Nephron progenitor cell (in vitro differentiated cells): ENCODE data around the gene TBX10.
"Not testable (repeated sequence)": the region's sequence is repeated elsewhere in the genome, so short reads cannot be mapped to it uniquely, and the experiment has no call there.

Experiments
- DNase-seq: peaks from one replicate; pipeline ENCODE4 v3.0.0; 2021
- H3K27ac Mint-ChIP-seq: 2 replicates; pipeline ENCODE4 v1.8.0; 2021; ENCODE audit warnings: mild to moderate bottlenecking, moderate library complexity, mixed read lengths
- H3K27me3 Mint-ChIP-seq: 2 replicates; pipeline ENCODE4 v1.8.0; 2021; ENCODE audit warnings: mild to moderate bottlenecking, low read depth, mixed read lengths; ENCODE audit not compliant: poor library complexity
- H3K36me3 Mint-ChIP-seq: 2 replicates; pipeline ENCODE4 v1.8.0; 2021; ENCODE audit warnings: low read depth, mixed read lengths
- H3K4me1 Mint-ChIP-seq: 2 replicates; pipeline ENCODE4 v1.8.0; 2021; ENCODE audit warnings: mixed read lengths
- H3K4me3 Mint-ChIP-seq: 2 replicates; pipeline ENCODE4 v1.8.0; 2021; ENCODE audit warnings: mild to moderate bottlenecking, moderate library complexity, mixed read lengths
- H3K9me3 Mint-ChIP-seq: 2 replicates; pipeline ENCODE4 v1.8.0; 2021; ENCODE audit warnings: mild to moderate bottlenecking, moderate library complexity, mixed read lengths
- TF ChIP-seq, protein P1 (sequence below): fragments of 200-600 bp; sonication (generic); IDR thresholded peaks from 2 replicates; pipeline ENCODE4 v1.5.0; 2021; ENCODE audit warnings: antibody characterized with exemption

The TBX10 gene

GRCh38 chr11:67642173-67643120 lies 2.9 kb upstream of the TBX10 start:
- H3K27me3 Mint-ChIP-seq, result peaks cover 13% of the 10 kb centered on the region
- H3K4me3 Mint-ChIP-seq, result no peak overlapping the region
- DNase-seq, result no peak
- peaks cover 15% of the 10 kb centered on the region for H3K4me1 Mint-ChIP-seq
- H3K36me3 Mint-ChIP-seq, result no peaks in the 10 kb centered on the region
- no peak overlapping the region for H3K27ac Mint-ChIP-seq
- TF ChIP-seq, protein P1, sequence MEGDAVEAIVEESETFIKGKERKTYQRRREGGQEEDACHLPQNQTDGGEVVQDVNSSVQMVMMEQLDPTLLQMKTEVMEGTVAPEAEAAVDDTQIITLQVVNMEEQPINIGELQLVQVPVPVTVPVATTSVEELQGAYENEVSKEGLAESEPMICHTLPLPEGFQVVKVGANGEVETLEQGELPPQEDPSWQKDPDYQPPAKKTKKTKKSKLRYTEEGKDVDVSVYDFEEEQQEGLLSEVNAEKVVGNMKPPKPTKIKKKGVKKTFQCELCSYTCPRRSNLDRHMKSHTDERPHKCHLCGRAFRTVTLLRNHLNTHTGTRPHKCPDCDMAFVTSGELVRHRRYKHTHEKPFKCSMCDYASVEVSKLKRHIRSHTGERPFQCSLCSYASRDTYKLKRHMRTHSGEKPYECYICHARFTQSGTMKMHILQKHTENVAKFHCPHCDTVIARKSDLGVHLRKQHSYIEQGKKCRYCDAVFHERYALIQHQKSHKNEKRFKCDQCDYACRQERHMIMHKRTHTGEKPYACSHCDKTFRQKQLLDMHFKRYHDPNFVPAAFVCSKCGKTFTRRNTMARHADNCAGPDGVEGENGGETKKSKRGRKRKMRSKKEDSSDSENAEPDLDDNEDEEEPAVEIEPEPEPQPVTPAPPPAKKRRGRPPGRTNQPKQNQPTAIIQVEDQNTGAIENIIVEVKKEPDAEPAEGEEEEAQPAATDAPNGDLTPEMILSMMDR, result no peak
- H3K9me3 Mint-ChIP-seq, result no peaks in the 10 kb centered on the region

- H3K9me3 Mint-ChIP-seq, result no peaks in the 10 kb centered on the region
- DNase-seq, result no peak
- H3K27me3 Mint-ChIP-seq, result peaks cover 15% of the 10 kb centered on the region
- no peak overlapping the region for H3K4me3 Mint-ChIP-seq
- TF ChIP-seq, protein P1, result no peak
- H3K4me1 Mint-ChIP-seq, result peaks cover 18% of the 10 kb centered on the region
- H3K27ac Mint-ChIP-seq, result no peak overlapping the region
- H3K36me3 Mint-ChIP-seq, result no peaks in the 10 kb centered on the region
Measured at GRCh38 chr11:67641338-67642172, 2.0 kb upstream of the TBX10 start.

DNA sequence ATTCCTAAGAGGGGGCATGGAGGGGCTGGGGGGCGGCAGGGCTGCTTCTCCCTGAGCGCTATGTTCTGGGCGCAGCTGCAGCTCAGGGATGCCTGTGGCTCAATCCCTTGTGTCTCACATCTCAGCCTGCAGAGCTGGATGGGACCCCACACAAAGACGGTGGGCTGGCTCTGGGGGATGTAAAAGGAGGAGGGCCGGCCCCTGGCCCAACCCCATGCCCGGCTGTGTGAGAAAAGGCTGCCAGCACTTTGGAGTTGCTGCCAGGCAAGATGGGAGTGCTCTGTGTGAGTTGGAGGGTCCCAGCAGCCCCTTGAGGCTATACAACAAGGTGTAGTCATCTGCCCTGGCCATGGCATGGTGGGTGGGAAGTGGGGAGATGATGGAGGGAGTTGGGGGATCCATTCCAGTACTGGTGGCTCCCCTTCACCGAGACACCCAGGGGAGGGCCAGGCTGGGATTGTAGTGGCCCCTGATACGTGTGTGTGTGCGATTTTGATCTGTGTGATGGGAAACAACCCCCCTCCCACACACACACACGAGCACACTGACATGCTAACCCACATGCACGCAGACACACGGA lies 1.3 kb upstream of the TBX10 start:
- H3K27ac Mint-ChIP-seq, result no peak overlapping the region
- TF ChIP-seq, protein P1, result no peak
- H3K36me3 Mint-ChIP-seq, result no peaks in the 10 kb centered on the region
- peaks cover 15% of the 10 kb centered on the region for H3K4me1 Mint-ChIP-seq
- no peak overlapping the region for H3K4me3 Mint-ChIP-seq
- H3K27me3 Mint-ChIP-seq, result peaks cover 14% of the 10 kb centered on the region
- no peaks in the 10 kb centered on the region for H3K9me3 Mint-ChIP-seq
- DNase-seq, result no peak

GRCh38 chr11:67640021-67640757 lies 626 bp upstream of the TBX10 start:
- Mint-ChIP-seq H3K27ac (no peak overlapping the region), H3K36me3 (no peaks in the 10 kb centered on the region), H3K9me3 (no peaks in the 10 kb centered on the region), H3K27me3 (peaks cover 14% of the 10 kb centered on the region), H3K4me1 (peaks cover 22% of the 10 kb centered on the region), H3K4me3 (no peak overlapping the region)
- TF ChIP-seq, protein P1, result peak; percentile 69
- DNase-seq, result peak; percentile 81

GRCh38 chr11:67638535-67639437 lies 777 bp downstream of the TBX10 start:
- peaks cover 22% of the 10 kb centered on the region for H3K4me1 Mint-ChIP-seq
- no peaks in the 10 kb centered on the region for H3K9me3 Mint-ChIP-seq
- TF ChIP-seq, protein P1, result no peak
- peaks cover 14% of the 10 kb centered on the region for H3K27me3 Mint-ChIP-seq
- no peak overlapping the region for H3K27ac Mint-ChIP-seq
- H3K4me3 Mint-ChIP-seq, result no peak overlapping the region
- DNase-seq, result no peak
- no peaks in the 10 kb centered on the region for H3K36me3 Mint-ChIP-seq

DNA sequence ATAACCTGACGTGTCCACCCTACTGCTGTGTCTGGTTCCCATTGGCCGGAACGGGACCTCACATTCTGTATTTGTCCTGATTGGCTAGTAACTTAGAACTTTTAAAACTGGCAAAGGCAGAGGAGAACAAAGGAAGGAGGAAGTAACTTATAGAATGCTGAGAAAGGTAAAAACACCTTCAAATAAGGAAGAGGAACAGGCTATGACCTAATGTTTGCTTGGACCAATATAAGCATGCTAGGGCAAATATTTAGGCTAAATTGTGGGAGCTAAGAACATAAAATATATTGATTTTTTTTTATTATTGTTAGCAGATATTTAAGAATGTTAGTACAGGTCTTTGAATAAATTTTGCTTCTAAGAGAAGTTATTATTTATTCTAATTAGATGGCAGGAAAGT lies 2.1 kb downstream of the TBX10 start:
- DNase-seq, H3K4me3 Mint-ChIP-seq, H3K9me3 Mint-ChIP-seq, H3K27ac Mint-ChIP-seq, H3K36me3 Mint-ChIP-seq: not testable (repeated sequence)
- Mint-ChIP-seq H3K27me3 (peaks cover 14% of the 10 kb centered on the region), H3K4me1 (peaks cover 24% of the 10 kb centered on the region)
